B cell (primary cell): ENCODE measurements around the gene BRD3. TPM values are rescaled to one million over a fixed set of nuclear protein-coding genes. Genes with fewer than 3 reads are reported as not detected.
A peak's percentile ranks its signal among the peaks of the same experiment; 100 is the strongest.

Source experiments
- ATAC-seq: fragments of 200-7000 bp; cut with Tn5 transposase; one replicate; pipeline ENCODE4 v1.10.0; 2021; ENCODE audit warnings: low read depth, mild to moderate bottlenecking, moderate number of reproducible peaks, moderate library complexity
- CTCF ChIA-PET: fragments of 350-600 bp; sonication (Branson Sonifier 250); formaldehyde crosslinking; loops from one replicate; lab custom pipeline; 2021; ENCODE audit warnings: antibody characterized with exemption, inconsistent platforms; lab: Charles Lee
- POLR2A ChIA-PET: fragments of 350-600 bp; sonication (Branson Sonifier 250); formaldehyde crosslinking; loops from one replicate; lab custom pipeline; 2021; ENCODE audit warnings: antibody characterized with exemption; lab: Charles Lee
- DNase-seq: peaks from one replicate; pipeline ENCODE4 v3.0.0; 2013
- H2AFZ ChIP-seq: 2 replicates; pipeline ENCODE4 v1.6.1; 2012; ENCODE audit warnings: mild to moderate bottlenecking, low read depth, low read length; ENCODE audit not compliant: insufficient read depth, poor library complexity, severe bottlenecking
- H3K27ac ChIP-seq, 2 donors: 1 replicate in 1 of 2; 2 replicates in 1 of 2; pipeline ENCODE4 v1.5.1; 2012 to 2013; ENCODE audit warnings: low read length in 2 of 2, mild to moderate bottlenecking in 2 of 2, moderate library complexity in 1 of 2
- H3K27me3 ChIP-seq, 4 experiments: fragments of 200-600 bp in 1 of 4; sonication (generic) in 1 of 4; replicated peaks in 1 of 4; 1 replicate in 2 of 4; 2 replicates in 2 of 4; pipeline versions ENCODE4 v1.6.1 to v1.7.0; 2013 to 2016; ENCODE audit warnings: low read length in 3 of 4, mild to moderate bottlenecking in 2 of 4, mixed read lengths in 1 of 4, moderate library complexity in 1 of 4; ENCODE audit not compliant: insufficient read depth in 4 of 4, control insufficient read depth in 3 of 4; ENCODE audit errors: control extremely low read depth in 1 of 4
- H3K36me3 ChIP-seq, 2 experiments: replicated peaks in 1 of 2; 1 replicate in 1 of 2; 2 replicates in 1 of 2; pipeline versions ENCODE4 v1.6.1 to v1.7.1; 2013; ENCODE audit warnings: low read length in 1 of 2; ENCODE audit not compliant: insufficient read depth in 2 of 2, control insufficient read depth in 1 of 2; ENCODE audit errors: control extremely low read depth in 1 of 2, extremely low read depth in 1 of 2
- H3K4me1 ChIP-seq, 2 donors: fragments of 200-600 bp in 1 of 2; sonication (generic) in 1 of 2; 1 replicate in 1 of 2; 2 replicates in 1 of 2; pipeline versions ENCODE4 v1.5.1 to v1.6.1; 2013 to 2017; ENCODE audit warnings: low read length in 2 of 2; ENCODE audit not compliant: control insufficient read depth in 2 of 2, insufficient read depth in 2 of 2
- H3K4me2 ChIP-seq: replicated peaks from 2 replicates; pipeline ENCODE3; 2012; ENCODE audit warnings: mild to moderate bottlenecking, low read depth, low read length; ENCODE audit not compliant: poor library complexity, severe bottlenecking
- H3K4me3 ChIP-seq, 5 experiments: fragments of 200-600 bp in 1 of 5; sonication (generic) in 1 of 5; 1 replicate in 3 of 5; 2 replicates in 2 of 5; pipeline versions ENCODE4 v1.5.1 to v1.7.0; 2011 to 2016; ENCODE audit warnings: low read length in 4 of 5, mild to moderate bottlenecking in 4 of 5, low read depth in 2 of 5, control low read depth in 1 of 5, moderate library complexity in 1 of 5; ENCODE audit not compliant: insufficient read depth in 1 of 5; ENCODE audit errors: control extremely low read depth in 1 of 5, extremely low read depth in 1 of 5
- H3K79me2 ChIP-seq: fragments of 200-600 bp; sonication (generic); one replicate; pipeline ENCODE4 v1.6.0; 2016; ENCODE audit warnings: low read length; ENCODE audit not compliant: control insufficient read depth, insufficient read depth
- H3K9ac ChIP-seq: fragments of 200-600 bp; sonication (generic); 2 replicates; pipeline ENCODE4 v1.6.1; 2017; ENCODE audit warnings: mild to moderate bottlenecking, low read length, moderate library complexity
- H3K9me3 ChIP-seq, 3 donors: one replicate each; pipeline versions ENCODE4 v1.6.1 to v1.7.1; 2013; ENCODE audit warnings: low read length in 2 of 3; ENCODE audit not compliant: control insufficient read depth in 2 of 3, insufficient read depth in 1 of 3; ENCODE audit errors: control extremely low read depth in 1 of 3
- H4K20me1 ChIP-seq: 2 replicates; pipeline ENCODE4 v1.6.0; 2012; ENCODE audit warnings: mild to moderate bottlenecking, low read length; ENCODE audit not compliant: insufficient read depth, control insufficient read depth, poor library complexity, severe bottlenecking
- H3K27ac Mint-ChIP-seq: one replicate; pipeline ENCODE4 v1.8.0; 2021; ENCODE audit warnings: mixed read lengths
- H3K27me3 Mint-ChIP-seq: one replicate; pipeline ENCODE4 v1.8.0; 2021; ENCODE audit warnings: mixed read lengths
- H3K4me1 Mint-ChIP-seq: one replicate; pipeline ENCODE4 v1.8.0; 2021; ENCODE audit warnings: mixed read lengths
- H3K4me3 Mint-ChIP-seq: one replicate; pipeline ENCODE4 v1.8.0; 2021; ENCODE audit warnings: mixed read lengths
- H3K9me3 Mint-ChIP-seq: one replicate; pipeline ENCODE4 v1.8.0; 2022; ENCODE audit warnings: mixed read lengths; ENCODE audit not compliant: insufficient read depth
- CTCF ChIP-seq: fragments of 200-600 bp; IDR thresholded peaks from one replicate; pipeline ENCODE4 v1.8.0; 2022; ENCODE audit warnings: antibody characterized with exemption, mild to moderate bottlenecking
- EZH2 ChIP-seq: IDR thresholded peaks from 2 replicates; pipeline ENCODE4 v1.6.1; 2012; ENCODE audit warnings: borderline replicate concordance, low read depth, mild to moderate bottlenecking, moderate library complexity, low read length; ENCODE audit not compliant: insufficient read depth, poor library complexity, severe bottlenecking
- WGBS: methylation state at CpG from one replicate; pipeline ENCODE4 v1.1.5; 2013; ENCODE audit warnings: missing lambda C conversion rate; ENCODE audit not compliant: insufficient coverage; 5-methylcytosine and 5-hydroxymethylcytosine counted together
- intact Hi-C: fragments of 100-400 bp; cut with micrococcal nuclease; formaldehyde crosslinking; loops from one replicate; pipeline ENCODE4 v1.10.0; 2022
- polyA minus RNA-seq: library from RNA; depleted of rRNA, polyadenylated mRNA; stranded (reverse); fragments of >200 nt; gene quantifications from 2 replicates; pipeline ENCODE4 v1.2.3, GENCODE V29; 2012
- polyA plus RNA-seq: library from polyadenylated mRNA; depleted of rRNA; stranded (reverse); fragments of >200 nt; gene quantifications from 2 replicates; pipeline ENCODE4 v1.2.3, GENCODE V29; 2012
- total RNA-seq, 2 donors: library from RNA; stranded (reverse); fragments of 120-200 nt in 1 of 2; gene quantifications; 1 replicate in 1 of 2; 2 replicates in 1 of 2; pipeline versions ENCODE4 v1.2.3 to v1.2.4, GENCODE V29; 2013 to 2022

The BRD3 gene
- total RNA-seq (38.0 and 47.5 TPM in 2 replicates), polyA plus RNA-seq (8.9 and 16.2 TPM in 2 replicates), polyA minus RNA-seq (4.5 and 14.8 TPM in 2 replicates)
- total RNA-seq (2013), result 6.6 TPM

DNA sequence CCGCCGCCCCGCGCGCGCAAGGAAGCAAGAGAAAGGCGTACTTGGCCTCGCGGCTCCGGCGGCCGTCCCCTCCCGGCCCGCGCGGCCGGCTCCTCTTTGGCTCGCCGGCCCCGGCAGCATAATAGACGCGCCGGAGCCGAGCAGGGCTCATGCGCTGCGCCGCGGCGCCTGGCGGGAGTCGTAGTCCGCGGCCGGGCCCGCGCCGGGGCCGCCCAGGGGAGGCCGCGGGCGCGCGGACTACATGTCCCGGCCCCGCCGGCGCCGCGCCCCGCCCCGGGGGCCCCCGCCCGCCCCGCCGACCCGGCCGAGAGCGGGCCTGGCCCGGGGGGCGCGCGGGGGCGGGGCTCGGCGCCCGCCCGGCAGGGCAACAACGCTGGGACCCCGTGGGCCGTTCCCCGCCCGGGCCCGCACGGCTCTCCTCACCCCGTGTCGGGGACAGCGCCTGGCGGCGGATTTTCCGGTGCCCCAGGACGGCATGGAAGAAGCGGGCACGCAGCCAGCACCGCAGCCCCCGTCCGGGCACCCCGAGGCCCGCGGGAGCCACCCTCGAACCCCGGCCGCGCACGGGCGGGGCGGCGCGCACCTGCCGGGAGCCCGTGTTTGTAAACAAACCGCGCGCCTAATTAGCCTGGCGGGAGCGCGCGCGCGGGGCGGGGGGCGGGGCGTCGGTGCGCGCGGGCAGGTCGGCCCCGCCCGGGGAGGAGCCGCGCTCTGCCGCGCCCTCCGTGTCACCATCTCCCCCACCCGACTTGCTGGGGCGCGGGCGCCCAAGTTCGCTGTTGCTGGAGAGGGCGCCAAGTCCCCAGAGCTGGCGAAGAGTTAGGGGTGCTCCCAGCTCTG, at the start of gene BRD3:
BRD3 (minus strand) TSS at position 123 of the 840 bp plus-strand sequence. CDS start 14,549 bp downstream, outside the sequence.
- WGBS, result under 1% methylated on average over 124 of the region's 131 CpGs
- H4K20me1 ChIP-seq, result peaks cover 37% of the 10 kb centered on the region
- peaks cover 0 to 23% (median 10%) of the 10 kb centered on the region in 4 experiments for H3K27me3 ChIP-seq
- Mint-ChIP-seq H3K9me3 (no peaks in the 10 kb centered on the region), H3K4me3 (peak within 1 kb of the TSS; percentile 90), H3K4me1 (peaks cover 29% of the 10 kb centered on the region), H3K27me3 (peaks cover 14% of the 10 kb centered on the region), H3K27ac (peak within 1 kb of the TSS; percentile 89)
- peaks cover 20 to 30% of the 10 kb centered on the region in 2 donors for H3K4me1 ChIP-seq
- H3K36me3 ChIP-seq, result peaks cover 0 to 2% of the 10 kb centered on the region in 2 experiments
- peak within 1 kb of the TSS; percentile 75 to 86 for H3K27ac ChIP-seq
- peaks cover 39% of the 10 kb centered on the region for H3K79me2 ChIP-seq
- H3K4me2 ChIP-seq, result peak within 1 kb of the TSS; percentile 97
- peak; percentile 93 for DNase-seq
- H3K9me3 ChIP-seq, result peaks cover 0 to 6% (median 0%) of the 10 kb centered on the region in 3 donors
- peak; percentile 84 for ATAC-seq
- intact Hi-C loops, result loop anchor here (1.0 to 10.0 kb wide), 8 partner anchors 43 to 921 kb away; partner anchors contain the start of genes BRD3OS, RXRA and VAV2
- ChIA-PET CTCF (interaction anchor here (1.6 kb wide), 1 partner anchor 43 kb away, joined by 3 read pairs; the partner anchor contains the start of gene BRD3OS), POLR2A (interaction anchor here (0.6 kb wide), 2 partner anchors 42 to 78 kb away, joined by 5 to 10 read pairs; no protein-coding TSS in a partner anchor)
- peak within 1 kb of the TSS; percentile 80 for H3K9ac ChIP-seq
- H3K4me3 ChIP-seq, result peak within 1 kb of the TSS; percentile 54 to 85 (median 68)
- no peak for TF ChIP-seq EZH2
- no peak for TF ChIP-seq CTCF
- peak within 1 kb of the TSS; percentile 73 for H2AFZ ChIP-seq
